Suprapubic skin (tissue), 4 donors: ENCODE data around the gene IFT81. TPM values are rescaled to one million over a fixed set of nuclear protein-coding genes. Genes with fewer than 3 reads are reported as not detected.

Source experiments
- DNase-seq, 2 donors: peaks; one replicate each; pipeline ENCODE4 v3.0.0-alpha.2; 2019; ENCODE audit warnings: low spot score in 2 of 2
- H3K27ac ChIP-seq: fragments of 200-600 bp; sonication (generic); one replicate; pipeline ENCODE4 v1.5.1; 2019
- H3K27me3 ChIP-seq: fragments of 200-600 bp; sonication (generic); one replicate; pipeline ENCODE4 v1.5.1; 2019
- H3K36me3 ChIP-seq: fragments of 200-600 bp; sonication (generic); one replicate; pipeline ENCODE4 v1.5.1; 2019
- H3K4me1 ChIP-seq: fragments of 200-600 bp; sonication (generic); one replicate; pipeline ENCODE4 v1.5.1; 2019
- H3K4me3 ChIP-seq: fragments of 200-600 bp; sonication (generic); one replicate; pipeline ENCODE4 v1.5.1; 2019; ENCODE audit warnings: mild to moderate bottlenecking
- H3K9me3 ChIP-seq: fragments of 200-600 bp; sonication (generic); one replicate; pipeline ENCODE4 v1.5.1; 2019
- CTCF ChIP-seq, 2 donors: fragments of 200-600 bp in 1 of 2; fragments of 450-650 bp in 1 of 2; sonication (generic) in 1 of 2; IDR thresholded peaks; one replicate each; pipeline ENCODE4 v1.5.1; 2016 to 2019; ENCODE audit warnings: antibody characterized with exemption in 2 of 2, mild to moderate bottlenecking in 1 of 2, moderate library complexity in 1 of 2
- EP300 ChIP-seq: sonication (generic); formaldehyde crosslinking; IDR thresholded peaks from one replicate; pipeline ENCODE4 v1.6.1; 2017; ENCODE audit warnings: antibody characterized with exemption
- POLR2A ChIP-seq, 2 donors: fragments of 450-650 bp; IDR thresholded peaks; one replicate each; pipeline ENCODE4 v1.6.1; 2017; ENCODE audit warnings: antibody characterized with exemption in 2 of 2, mild to moderate bottlenecking in 2 of 2, moderate library complexity in 2 of 2
- POLR2AphosphoS5 ChIP-seq, 3 donors: sonication (generic); formaldehyde crosslinking; IDR thresholded peaks; one replicate each; pipeline ENCODE4 v1.6.1; 2017; ENCODE audit warnings: antibody characterized with exemption in 3 of 3
- WGBS: methylation state at CpG from one replicate; pipeline ENCODE4 v1.1.5; 2018; 5-methylcytosine and 5-hydroxymethylcytosine counted together
- total RNA-seq, 4 donors: library from RNA; depleted of rRNA; stranded (reverse); fragments of >200 nt; gene quantifications; one replicate each; pipeline ENCODE4 v1.1.0, GENCODE V29; 2016

IFT81 gene
- 10 to 100 TPM in 1 of 4 donors, 1 to 10 TPM in 3; 4.8 to 15.5 (median 5.3) TPM for total RNA-seq

GRCh38 chr12:110124269-110124995, at the start of gene IFT81:
TSS of gene IFT81 (plus strand) at chr12:110124357. CDS start at chr12:110127381, 3,024 bp downstream.
- Histone ChIP-seq H3K4me3 (peak within 1 kb of the TSS; percentile 74), H3K9me3 (no peaks in the 10 kb centered on the region), H3K27ac (peak within 1 kb of the TSS; percentile 79), H3K27me3 (no peaks in the 10 kb centered on the region), H3K4me1 (peaks cover 14% of the 10 kb centered on the region), H3K36me3 (peaks cover 3% of the 10 kb centered on the region)
- DNase-seq: peak; percentile 98
- WGBS: 0% methylated on average over 18 of the region's 61 CpGs
- TF ChIP-seq POLR2AphosphoS5 (IDR thresholded peaks at IDR 0.05): peak in 1 of 3 donors; percentile 55
- TF ChIP-seq CTCF (IDR thresholded peaks at IDR 0.05): no peak

GRCh38 chr12:110075880-110076279, 48.3 kb upstream of the IFT81 start:
- no peak for DNase-seq
- WGBS: 100% methylated on average over 1 of the region's 1 CpG
- no peaks in the 10 kb centered on the region for H3K9me3 ChIP-seq
- no peak overlapping the region for H3K4me3 ChIP-seq
- TF ChIP-seq CTCF (IDR thresholded peaks at IDR 0.05) (no peak), EP300 (no peak), POLR2AphosphoS5 (IDR thresholded peaks at IDR 0.05) (no peak), POLR2A (IDR thresholded peaks at IDR 0.05) (no peak)
- peaks cover 13% of the 10 kb centered on the region for H3K4me1 ChIP-seq
- no peaks in the 10 kb centered on the region for H3K27me3 ChIP-seq
- H3K36me3 ChIP-seq: no peaks in the 10 kb centered on the region
- no peak overlapping the region for H3K27ac ChIP-seq

GRCh38 chr12:110077800-110078199, 46.4 kb upstream of the IFT81 start:
- Histone ChIP-seq H3K4me3 (no peak overlapping the region), H3K27ac (no peak overlapping the region), H3K4me1 (peaks cover 9% of the 10 kb centered on the region), H3K36me3 (no peaks in the 10 kb centered on the region), H3K9me3 (no peaks in the 10 kb centered on the region), H3K27me3 (no peaks in the 10 kb centered on the region)
- DNase-seq: no peak
- WGBS: 65% methylated on average over 4 of the region's 4 CpGs
- TF ChIP-seq CTCF (IDR thresholded peaks at IDR 0.05) (no peak), POLR2A (IDR thresholded peaks at IDR 0.05) (no peak), POLR2AphosphoS5 (IDR thresholded peaks at IDR 0.05) (no peak), EP300 (no peak)

DNA sequence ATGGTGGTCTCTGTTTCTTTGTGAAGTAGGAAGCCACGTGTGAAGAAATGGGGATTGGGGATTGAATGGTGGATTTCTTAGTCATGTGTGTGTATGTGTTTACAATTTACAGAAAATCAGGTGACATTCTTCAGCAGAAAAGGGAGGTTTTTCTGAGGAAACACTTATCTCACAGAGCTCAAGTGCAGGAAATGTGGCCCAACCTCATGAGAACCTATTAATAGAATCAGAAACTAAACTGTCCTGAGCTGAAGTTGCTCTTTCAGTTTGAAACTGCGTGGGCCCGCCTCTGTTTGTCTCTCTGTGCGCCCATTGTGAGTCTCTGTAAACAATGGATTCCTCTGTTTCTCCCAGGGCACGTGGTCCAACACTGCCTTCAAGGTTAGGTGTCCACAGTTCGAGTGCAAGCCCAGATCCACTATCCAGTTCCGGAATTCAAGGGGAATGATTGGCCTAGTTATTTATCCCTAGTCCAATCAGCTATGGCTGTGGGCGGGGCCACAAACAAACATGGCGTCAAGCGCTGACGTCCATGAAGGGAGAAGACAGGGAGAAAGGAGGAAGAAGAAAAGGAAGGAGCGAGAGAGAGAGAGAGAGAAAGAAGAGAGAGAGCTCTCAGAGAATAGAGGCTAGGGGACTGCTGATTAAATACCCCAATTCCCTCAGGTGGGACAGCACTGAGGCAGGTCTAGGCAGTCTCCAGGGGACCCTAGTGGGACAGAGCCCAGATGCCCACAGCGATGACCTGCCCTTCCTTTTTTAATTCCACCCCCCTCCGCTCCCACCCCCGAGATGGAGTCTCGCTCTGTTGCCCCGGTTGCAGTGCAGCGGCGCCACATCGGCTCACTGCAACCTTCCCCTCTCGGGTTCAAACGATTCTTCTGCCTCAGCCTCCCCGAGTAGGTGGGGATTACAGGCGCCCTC, 44.4 kb upstream of the IFT81 start:
- H3K4me3 ChIP-seq: peak overlapping the region; percentile 11

More for the DNA sequence above, 44.4 kb upstream of the IFT81 start:
- WGBS: 84% methylated on average over 24 of the region's 24 CpGs
- DNase-seq: no peak
- Histone ChIP-seq H3K9me3 (no peaks in the 10 kb centered on the region), H3K4me1 (no peaks in the 10 kb centered on the region), H3K27ac (peak overlapping the region; percentile 18), H3K36me3 (no peaks in the 10 kb centered on the region), H3K27me3 (no peaks in the 10 kb centered on the region)
- TF ChIP-seq POLR2AphosphoS5 (IDR thresholded peaks at IDR 0.05): no peak
- no peak for TF ChIP-seq CTCF (IDR thresholded peaks at IDR 0.05)
